Dermis microvascular lymphatic vessel endothelial cell (primary cell): ENCODE data around the gene DAGLA. TPM values are rescaled to one million over a fixed set of nuclear protein-coding genes. Genes with fewer than 3 reads are reported as not detected.

Source experiments
- DNase-seq, 2 donors: peaks; one replicate each; pipeline versions ENCODE4 v3.0.0 to v3.0.0-alpha.2; 2010; ENCODE audit warnings: low read depth in 2 of 2
- total RNA-seq: library from RNA; depleted of rRNA; stranded (reverse); fragments of >200 nt; gene quantifications from 2 replicates; pipeline ENCODE4 v1.2.1, GENCODE V29; 2014

Gene DAGLA
- total RNA-seq, 1 donor from 2014 or later, result 1.7 TPM

DNA sequence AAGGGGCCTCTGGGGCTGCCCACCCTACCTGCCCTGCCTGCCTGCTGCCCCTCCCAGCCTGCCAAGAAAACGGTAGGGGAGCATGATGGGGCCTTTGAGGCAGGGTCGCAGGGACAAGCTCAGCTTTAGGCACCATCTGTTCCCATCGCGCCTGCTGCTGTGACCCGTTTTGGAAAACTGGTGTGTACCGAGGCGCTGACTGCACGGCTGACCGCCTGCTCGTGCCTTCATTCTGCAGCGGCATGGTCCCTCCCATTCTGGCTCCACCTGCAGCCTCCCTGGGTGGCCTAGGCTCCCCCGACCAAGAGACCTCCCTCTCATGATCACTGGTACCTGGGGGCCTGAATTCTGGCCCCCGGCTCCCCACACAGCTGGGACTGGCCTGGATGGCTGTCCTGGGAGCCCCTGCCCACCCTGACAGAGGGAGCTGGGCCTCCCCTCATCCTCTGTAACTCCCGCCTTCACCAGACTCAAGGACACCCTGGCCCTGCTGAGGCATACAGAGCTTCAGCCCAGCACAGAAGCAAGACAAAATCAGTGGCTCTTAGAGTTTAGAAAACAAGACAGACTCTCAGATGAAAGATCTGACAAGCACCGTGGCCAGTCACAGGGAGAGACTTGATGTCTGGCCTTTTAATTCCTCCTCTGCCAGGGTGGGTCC is 65.7 kb downstream of the DAGLA start:
- no peak for DNase-seq

DNA sequence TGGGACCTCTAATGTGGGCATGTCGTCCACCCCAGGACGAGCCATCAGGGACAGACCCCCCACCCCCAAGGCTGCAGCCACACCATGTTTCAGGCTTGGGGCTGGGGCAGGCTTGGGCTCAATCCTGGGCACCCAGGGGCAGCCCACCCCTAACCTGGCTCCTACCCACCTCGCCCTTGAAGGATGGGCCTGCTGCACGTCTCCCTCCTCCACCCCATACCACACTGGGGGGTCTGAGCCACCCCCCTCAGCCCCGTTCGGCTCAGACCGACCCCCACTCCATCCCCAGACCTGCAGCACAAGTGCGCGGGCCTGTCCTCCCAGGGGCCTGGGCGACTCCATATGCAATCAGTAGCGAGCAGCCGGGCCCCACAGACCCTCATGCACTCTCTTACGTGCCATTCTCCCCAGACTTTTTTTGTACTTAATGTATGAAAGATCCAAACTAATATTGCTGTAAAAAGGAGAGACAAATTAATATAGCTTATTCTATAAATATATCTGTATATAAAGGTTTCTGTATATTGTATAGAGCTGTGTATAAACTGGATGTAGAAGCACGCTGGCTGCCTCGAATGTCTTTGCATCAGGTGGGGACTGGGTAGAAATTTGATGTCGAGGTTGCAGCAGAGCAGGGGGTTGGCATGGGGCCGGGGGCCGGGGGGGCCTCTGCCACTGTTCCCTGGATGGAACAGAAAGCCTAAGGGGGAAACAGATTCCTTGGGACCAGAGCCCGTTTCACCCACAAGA is 66.4 kb downstream of the DAGLA start:
- DNase-seq, result no peak

GRCh38 chr11:61747192-61747966 is 67.2 kb downstream of the DAGLA start:
- DNase-seq, result peak; percentile 26 to 71

GRCh38 chr11:61747967-61748285 is 67.7 kb downstream of the DAGLA start:
- DNase-seq, result no peak

DNA sequence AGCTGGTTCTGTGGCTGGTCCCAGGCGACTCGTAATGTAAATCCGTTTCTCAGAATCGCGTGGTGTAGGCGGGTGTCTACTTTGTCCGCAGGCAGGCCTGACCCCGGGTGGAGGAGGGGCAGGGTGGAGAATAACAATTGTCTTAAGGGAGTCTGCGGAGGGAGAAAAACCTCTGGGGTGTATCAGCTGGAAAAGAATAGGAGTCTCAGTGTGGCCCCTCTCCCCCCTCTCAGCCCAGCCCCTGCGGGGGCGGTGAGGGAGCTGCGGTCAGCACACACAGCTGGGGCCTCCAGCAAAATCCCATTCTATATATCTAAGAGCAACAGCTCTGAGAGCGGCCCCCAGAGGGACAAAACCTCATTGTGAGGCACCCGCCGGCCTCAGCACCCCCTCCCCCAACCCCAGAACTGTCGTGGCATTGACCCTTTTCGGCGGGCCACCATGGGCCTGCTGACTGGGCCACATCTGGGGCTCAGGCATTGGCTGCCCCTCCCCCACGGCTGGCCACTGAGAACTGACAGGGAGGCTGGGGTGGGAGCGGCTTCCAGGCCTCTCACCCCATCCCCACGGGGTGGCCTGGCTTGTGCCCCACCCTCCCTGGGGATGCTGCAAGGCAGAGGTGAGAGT is 69.5 kb downstream of the DAGLA start:
- DNase-seq, result no peak

GRCh38 chr11:61750631-61751273 is 70.6 kb downstream of the DAGLA start:
- no peak for DNase-seq

DNA sequence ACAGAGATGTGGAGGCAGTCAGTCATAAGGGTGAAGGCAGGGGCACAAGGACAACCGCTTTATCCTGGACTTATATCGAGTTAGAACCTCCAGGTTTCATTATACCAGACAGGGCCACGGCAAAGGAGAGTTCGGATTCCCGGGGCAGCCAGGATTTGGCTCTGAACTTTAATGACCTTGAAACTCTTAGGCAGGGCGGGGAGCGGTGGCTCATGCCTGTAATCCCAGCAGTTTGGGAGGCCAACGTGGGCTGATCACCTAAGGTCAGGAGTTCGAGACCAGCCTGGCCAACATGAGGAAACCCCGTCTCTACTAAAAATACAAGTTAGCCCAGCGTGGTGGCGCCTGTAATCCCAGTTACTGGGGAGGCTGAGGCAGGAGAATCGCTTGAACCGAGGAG is 71.2 kb downstream of the DAGLA start:
- no peak for DNase-seq

GRCh38 chr11:61752117-61752924 is 72.1 kb downstream of the DAGLA start, which contains the start of gene MYRF:
TSS of gene MYRF (plus strand) at chr11:61752636. CDS start at chr11:61752745, 109 bp downstream.
- DNase-seq, result peak in 1 of 2 donors; percentile 36

DNA sequence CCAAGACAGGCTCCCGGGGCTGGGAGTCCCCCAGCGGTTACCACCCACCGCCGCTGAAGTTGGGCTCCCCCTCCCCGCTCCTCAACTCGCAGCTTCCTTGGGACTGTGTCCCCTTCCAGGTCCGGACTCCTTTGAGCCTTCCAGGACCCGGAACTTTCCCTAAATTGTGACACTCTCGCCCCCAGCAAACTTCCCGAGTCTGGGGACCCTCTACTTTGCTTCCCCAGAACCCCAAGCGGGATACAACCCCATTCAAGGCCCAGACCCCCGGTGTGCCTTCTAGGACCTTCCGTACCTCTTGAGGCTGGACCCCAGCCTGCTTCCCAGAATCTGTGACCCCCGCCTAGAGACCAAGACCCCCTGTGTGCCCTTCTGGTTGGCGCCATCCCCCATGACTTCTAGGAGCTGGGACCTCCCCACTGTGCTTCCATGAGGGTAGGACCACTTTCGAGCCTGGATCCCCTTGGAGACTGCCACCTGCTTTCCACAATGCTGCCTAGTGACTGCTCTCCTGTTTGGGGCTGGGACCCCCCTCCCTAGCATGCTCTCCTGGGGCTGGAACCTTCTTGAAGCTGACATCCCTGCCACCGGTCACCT is 72.8 kb downstream of the DAGLA start:
- DNase-seq, result no peak

DNA sequence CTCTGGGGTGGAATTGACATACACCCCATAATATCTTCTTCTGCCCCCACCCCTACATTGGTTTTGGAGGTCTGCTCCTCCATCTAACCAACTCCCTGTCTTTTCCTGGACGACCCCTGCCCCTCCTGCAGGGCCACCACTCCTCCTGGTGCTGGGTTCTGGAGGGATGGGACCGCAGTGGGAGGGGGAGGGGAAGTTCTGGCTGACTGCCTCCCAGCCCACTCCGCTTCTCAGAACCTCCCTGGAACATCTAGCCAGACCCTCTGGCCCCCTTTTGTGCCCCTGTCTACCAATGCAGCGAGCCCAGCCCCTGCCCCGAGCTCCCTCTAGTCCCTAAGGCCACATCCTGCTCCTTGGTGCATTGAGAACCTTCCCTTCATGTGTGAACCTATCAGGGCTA is 73.5 kb downstream of the DAGLA start:
- no peak for DNase-seq

GRCh38 chr11:61754534-61755482 is 74.6 kb downstream of the DAGLA start:
- DNase-seq, result no peak

GRCh38 chr11:61756147-61756451 is 75.9 kb downstream of the DAGLA start:
- DNase-seq, result no peak

- DNase-seq, result peak in 1 of 2 donors; percentile 46
Observed at GRCh38 chr11:61756452-61757212, 76.4 kb downstream of the DAGLA start.

DNA sequence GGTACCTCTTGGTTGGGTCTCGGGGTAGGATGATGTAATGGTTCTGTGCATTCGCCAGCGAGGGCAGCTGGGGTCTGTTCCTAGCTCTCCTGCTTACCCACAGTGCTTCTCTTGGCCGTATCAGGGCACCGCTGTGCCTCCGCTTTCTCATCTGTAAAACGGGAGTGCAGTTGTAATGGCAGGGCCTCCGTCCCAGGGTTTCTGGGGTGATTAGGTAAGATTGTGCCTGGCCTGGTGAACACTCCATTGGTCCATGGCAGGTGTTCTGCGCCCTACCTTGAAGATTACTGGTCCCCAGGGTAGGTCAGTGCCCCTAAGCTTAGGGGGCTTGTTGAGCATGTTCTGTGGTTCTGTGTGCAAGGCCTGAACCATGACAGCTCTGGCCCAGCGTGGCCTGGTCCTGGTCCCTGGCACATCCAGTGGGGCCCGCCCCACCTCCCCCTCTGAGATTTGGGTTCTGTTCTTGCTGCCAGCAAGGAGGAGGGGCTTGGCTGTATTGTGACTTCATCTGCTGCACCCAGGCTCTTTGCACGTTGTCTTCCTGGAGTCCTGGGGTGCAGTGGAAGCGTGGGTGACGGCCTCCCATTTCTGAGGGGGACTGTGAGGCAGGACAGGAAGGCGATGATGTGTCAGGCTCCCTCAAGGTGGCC is 77.1 kb downstream of the DAGLA start:
- no peak for DNase-seq

- no peak for DNase-seq
Observed at GRCh38 chr11:61760946-61761345, 80.8 kb downstream of the DAGLA start.

GRCh38 chr11:61761440-61762222 is 81.4 kb downstream of the DAGLA start:
- no peak for DNase-seq

DNA sequence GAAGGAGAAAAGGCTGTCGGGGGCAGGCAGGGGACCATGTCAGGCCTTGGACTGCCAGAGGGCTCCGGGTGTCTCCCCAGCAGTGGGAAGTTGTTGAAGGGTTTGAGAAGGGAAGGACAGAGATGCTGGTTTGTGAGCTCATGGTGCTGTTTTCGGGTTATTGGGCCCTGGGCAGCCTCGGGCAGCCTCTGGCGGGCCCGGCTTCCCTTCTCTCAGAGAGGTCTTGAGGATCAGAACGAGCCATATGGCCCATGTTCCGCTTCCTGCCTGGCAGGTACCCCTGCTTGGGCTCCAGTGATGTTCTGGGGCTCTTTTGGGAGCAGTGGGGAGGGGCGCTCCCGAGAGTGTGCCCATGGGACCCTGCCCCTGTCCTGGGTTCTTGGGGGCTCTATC is 82.0 kb downstream of the DAGLA start:
- DNase-seq, result no peak
